Left ventricle myocardium inferior (tissue), 1 donor: ENCODE measurements around the gene TENT4B. TPM values are rescaled to one million over a fixed set of nuclear protein-coding genes. Genes with fewer than 3 reads are reported as not detected.

Experiments used
- DNase-seq: peaks from one replicate; pipeline ENCODE4 v3.0.0-alpha.2; 2020
- H3K27ac ChIP-seq: fragments of 200-600 bp; replicated peaks from 2 replicates; pipeline ENCODE4 v1.8.0; 2021
- H3K27me3 ChIP-seq: fragments of 200-600 bp; 2 replicates; pipeline ENCODE4 v1.8.0; 2021; ENCODE audit warnings: low read depth
- H3K36me3 ChIP-seq: fragments of 200-600 bp; 2 replicates; pipeline ENCODE4 v1.8.0; 2021
- H3K4me1 ChIP-seq: fragments of 200-600 bp; 2 replicates; pipeline ENCODE4 v1.8.0; 2021
- H3K4me3 ChIP-seq: fragments of 200-600 bp; 2 replicates; pipeline ENCODE4 v1.8.0; 2021; ENCODE audit warnings: mild to moderate bottlenecking, moderate library complexity
- H3K9me3 ChIP-seq: fragments of 200-600 bp; replicated peaks from 2 replicates; pipeline ENCODE4 v1.8.0; 2021
- CTCF ChIP-seq: fragments of 200-600 bp; IDR thresholded peaks from 2 replicates; pipeline ENCODE4 v1.8.0; 2021; ENCODE audit warnings: antibody characterized with exemption, mild to moderate bottlenecking, borderline replicate concordance
- intact Hi-C: fragments of 100-400 bp; cut with micrococcal nuclease; formaldehyde crosslinking; loops from one replicate; pipeline ENCODE4 v1.11.0; 2022
- total RNA-seq: library from RNA; stranded (reverse); fragmentation: NEBNext Ultra II Directional; extraction: Animal tissue kit (Norgen Biotek cat#: 25700); gene quantifications from one replicate; pipeline ENCODE4 v1.2.1, GENCODE V29; 2021
- donor health status: DM: no; HTN: yes; CAD: no; lungs with severe emphysema.

Gene TENT4B
- total RNA-seq, 1 donor from 2014 or later: 7.5 TPM

GRCh38 chr16:50173316-50173715 lies 20.2 kb downstream of the TENT4B start:
- no peak for DNase-seq

GRCh38 chr16:50178491-50178941 lies 25.4 kb downstream of the TENT4B start:
- intact Hi-C loops: no loop called here
- TF ChIP-seq CTCF: no peak
- Histone ChIP-seq H3K36me3 (peaks cover 3% of the 10 kb centered on the region), H3K27me3 (no peaks in the 10 kb centered on the region), H3K9me3 (peaks cover 8% of the 10 kb centered on the region), H3K27ac (no peak overlapping the region), H3K4me3 (no peak overlapping the region), H3K4me1 (peaks cover 12% of the 10 kb centered on the region)
- DNase-seq: no peak

More at GRCh38 chr16:50173316-50173715, 20.2 kb downstream of the TENT4B start:
- Histone ChIP-seq H3K9me3 (peaks cover 8% of the 10 kb centered on the region), H3K36me3 (peaks cover 3% of the 10 kb centered on the region), H3K4me1 (peaks cover 7% of the 10 kb centered on the region), H3K4me3 (no peak overlapping the region), H3K27ac (no peak overlapping the region), H3K27me3 (no peaks in the 10 kb centered on the region)
- intact Hi-C loops: no loop called here
- TF ChIP-seq CTCF: no peak

GRCh38 chr16:50182441-50182840 lies 29.3 kb downstream of the TENT4B start:
- H3K36me3 ChIP-seq: no peaks in the 10 kb centered on the region
- peaks cover 2% of the 10 kb centered on the region for H3K9me3 ChIP-seq
- no peaks in the 10 kb centered on the region for H3K27me3 ChIP-seq
- intact Hi-C loops: no loop called here
- no peak overlapping the region for H3K4me3 ChIP-seq
- DNase-seq: no peak
- no peak overlapping the region for H3K27ac ChIP-seq
- peaks cover 31% of the 10 kb centered on the region for H3K4me1 ChIP-seq
- TF ChIP-seq CTCF: no peak

- peaks cover 32% of the 10 kb centered on the region for H3K4me1 ChIP-seq
Observed at GRCh38 chr16:50183316-50183715, 30.2 kb downstream of the TENT4B start.

GRCh38 chr16:50185005-50185505 lies 31.9 kb downstream of the TENT4B start:
- H3K4me3 ChIP-seq: no peak overlapping the region
- H3K4me1 ChIP-seq: peaks cover 49% of the 10 kb centered on the region
- no peak for DNase-seq
- H3K36me3 ChIP-seq: no peaks in the 10 kb centered on the region
- no peak overlapping the region for H3K27ac ChIP-seq
- intact Hi-C loops: no loop called here
- no peaks in the 10 kb centered on the region for H3K27me3 ChIP-seq
- no peak for TF ChIP-seq CTCF
- H3K9me3 ChIP-seq: no peaks in the 10 kb centered on the region

More at GRCh38 chr16:50183316-50183715, 30.2 kb downstream of the TENT4B start:
- Histone ChIP-seq H3K27ac (no peak overlapping the region), H3K9me3 (no peaks in the 10 kb centered on the region), H3K4me3 (no peak overlapping the region), H3K27me3 (no peaks in the 10 kb centered on the region), H3K36me3 (no peaks in the 10 kb centered on the region)
- DNase-seq: no peak
- no peak for TF ChIP-seq CTCF
- intact Hi-C loops: no loop called here
